ENCODE measurements around the gene CCDC195. TPM values are rescaled to one million over a fixed set of nuclear protein-coding genes. Genes with fewer than 3 reads are reported as not detected.

Gene CCDC195
- total and polyA plus RNA-seq, 4 donors, result not detected

DNA sequence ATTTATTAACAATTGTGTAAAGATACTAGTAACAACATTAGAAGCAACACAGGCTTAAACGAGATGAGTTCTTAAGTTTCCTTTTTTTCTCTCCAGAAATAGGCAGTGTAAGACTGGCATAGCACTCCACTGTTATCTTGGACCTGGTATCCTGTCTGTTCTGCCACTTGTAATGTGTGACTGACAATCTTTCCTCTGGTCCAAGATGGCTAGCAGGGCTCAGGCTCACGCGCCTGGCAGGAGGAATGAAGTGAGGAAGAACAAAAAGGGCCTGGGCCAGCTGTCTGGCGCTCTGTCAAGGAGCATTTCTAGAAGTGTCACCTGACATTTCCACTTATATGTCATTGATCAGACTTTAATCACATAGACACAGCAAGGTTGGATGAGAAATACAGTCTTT lies 31.6 kb upstream of the CCDC195 start:
- H3K9ac ChIP-seq (ENCODE audit: insufficient read depth in 1 of 2, low read length in 2 of 2), result no peak overlapping the region
- H3K4me1 ChIP-seq (ENCODE audit: control insufficient read depth in 5 of 5, insufficient read depth in 5 of 5, low read length in 5 of 5), result peaks cover 0 to 5% (median 0%) of the 10 kb centered on the region in 5 donors
- no peak overlapping the region for H3K4me3 ChIP-seq
- H3K9me3 ChIP-seq (ENCODE audit: control insufficient read depth in 4 of 4, insufficient read depth in 3 of 4, low read length in 3 of 4), result no peaks in the 10 kb centered on the region
- ATAC-seq (ENCODE audit: insufficient read depth, low FRiP score) (no peak), DNase-seq (no peak)
- no peak overlapping the region for H3K27ac ChIP-seq (ENCODE audit: low read depth in 1 of 2, low read length in 1 of 2)
- H3K27me3 ChIP-seq (ENCODE audit: control insufficient read depth in 3 of 3, insufficient read depth in 3 of 3, low read length in 2 of 3), result no peaks in the 10 kb centered on the region
- TF ChIP-seq, protein P1, sequence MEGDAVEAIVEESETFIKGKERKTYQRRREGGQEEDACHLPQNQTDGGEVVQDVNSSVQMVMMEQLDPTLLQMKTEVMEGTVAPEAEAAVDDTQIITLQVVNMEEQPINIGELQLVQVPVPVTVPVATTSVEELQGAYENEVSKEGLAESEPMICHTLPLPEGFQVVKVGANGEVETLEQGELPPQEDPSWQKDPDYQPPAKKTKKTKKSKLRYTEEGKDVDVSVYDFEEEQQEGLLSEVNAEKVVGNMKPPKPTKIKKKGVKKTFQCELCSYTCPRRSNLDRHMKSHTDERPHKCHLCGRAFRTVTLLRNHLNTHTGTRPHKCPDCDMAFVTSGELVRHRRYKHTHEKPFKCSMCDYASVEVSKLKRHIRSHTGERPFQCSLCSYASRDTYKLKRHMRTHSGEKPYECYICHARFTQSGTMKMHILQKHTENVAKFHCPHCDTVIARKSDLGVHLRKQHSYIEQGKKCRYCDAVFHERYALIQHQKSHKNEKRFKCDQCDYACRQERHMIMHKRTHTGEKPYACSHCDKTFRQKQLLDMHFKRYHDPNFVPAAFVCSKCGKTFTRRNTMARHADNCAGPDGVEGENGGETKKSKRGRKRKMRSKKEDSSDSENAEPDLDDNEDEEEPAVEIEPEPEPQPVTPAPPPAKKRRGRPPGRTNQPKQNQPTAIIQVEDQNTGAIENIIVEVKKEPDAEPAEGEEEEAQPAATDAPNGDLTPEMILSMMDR (IDR thresholded peaks at IDR 0.05; ENCODE audit: control extremely low read depth, extremely low read depth), result no peak
- 74 to 76% methylated on average over 4 of the region's 4 CpGs for WGBS, 2 donors
- no peaks in the 10 kb centered on the region for H3K36me3 ChIP-seq (ENCODE audit: control insufficient read depth in 4 of 4, insufficient read depth in 4 of 4, low read length in 4 of 4)

- WGBS, 2 donors, result 89 to 98% methylated on average over 1 of the region's 1 CpG
- H3K27me3 ChIP-seq (ENCODE audit: control insufficient read depth in 3 of 3, insufficient read depth in 3 of 3, low read length in 2 of 3), result no peaks in the 10 kb centered on the region
- H3K4me1 ChIP-seq (ENCODE audit: control insufficient read depth in 5 of 5, insufficient read depth in 5 of 5, low read length in 5 of 5), result no peaks in the 10 kb centered on the region
- H3K4me3 ChIP-seq, result no peak overlapping the region
- ATAC-seq (ENCODE audit: insufficient read depth, low FRiP score) (no peak), DNase-seq (no peak)
- no peaks in the 10 kb centered on the region for H3K36me3 ChIP-seq (ENCODE audit: control insufficient read depth in 4 of 4, insufficient read depth in 4 of 4, low read length in 4 of 4)
- no peak overlapping the region for H3K9ac ChIP-seq (ENCODE audit: insufficient read depth in 1 of 2, low read length in 2 of 2)
- TF ChIP-seq, protein P1 (IDR thresholded peaks at IDR 0.05; ENCODE audit: control extremely low read depth, extremely low read depth), result no peak
- H3K27ac ChIP-seq (ENCODE audit: low read depth in 1 of 2, low read length in 1 of 2), result no peak overlapping the region
- H3K9me3 ChIP-seq (ENCODE audit: control insufficient read depth in 4 of 4, insufficient read depth in 3 of 4, low read length in 3 of 4), result peaks cover 0 to 7% (median 4%) of the 10 kb centered on the region in 4 donors
Measured at GRCh38 chr2:224736227-224736626, 20.1 kb upstream of the CCDC195 start.

- DNase-seq, result no peak
- WGBS, 2 donors, result 40 to 59% methylated on average over 1 of the region's 1 CpG
- Histone ChIP-seq H3K27me3 (ENCODE audit: control insufficient read depth in 3 of 3, insufficient read depth in 3 of 3, low read length in 2 of 3) (no peaks in the 10 kb centered on the region), H3K4me1 (ENCODE audit: control insufficient read depth in 5 of 5, insufficient read depth in 5 of 5, low read length in 5 of 5) (no peaks in the 10 kb centered on the region), H3K36me3 (ENCODE audit: control insufficient read depth in 4 of 4, insufficient read depth in 4 of 4, low read length in 4 of 4) (no peaks in the 10 kb centered on the region), H3K27ac (ENCODE audit: low read depth in 1 of 2, low read length in 1 of 2) (no peak overlapping the region), H3K9me3 (ENCODE audit: control insufficient read depth in 4 of 4, insufficient read depth in 3 of 4, low read length in 3 of 4) (peaks cover 0 to 7% (median 4%) of the 10 kb centered on the region in 4 donors), H3K9ac (ENCODE audit: insufficient read depth in 1 of 2, low read length in 2 of 2) (no peak overlapping the region), H3K4me3 (no peak overlapping the region)
- TF ChIP-seq, protein P1 (IDR thresholded peaks at IDR 0.05; ENCODE audit: control extremely low read depth, extremely low read depth), result no peak
- no peak for ATAC-seq (ENCODE audit: insufficient read depth, low FRiP score)
Measured at GRCh38 chr2:224734949-224735348, 18.8 kb upstream of the CCDC195 start.

DNA sequence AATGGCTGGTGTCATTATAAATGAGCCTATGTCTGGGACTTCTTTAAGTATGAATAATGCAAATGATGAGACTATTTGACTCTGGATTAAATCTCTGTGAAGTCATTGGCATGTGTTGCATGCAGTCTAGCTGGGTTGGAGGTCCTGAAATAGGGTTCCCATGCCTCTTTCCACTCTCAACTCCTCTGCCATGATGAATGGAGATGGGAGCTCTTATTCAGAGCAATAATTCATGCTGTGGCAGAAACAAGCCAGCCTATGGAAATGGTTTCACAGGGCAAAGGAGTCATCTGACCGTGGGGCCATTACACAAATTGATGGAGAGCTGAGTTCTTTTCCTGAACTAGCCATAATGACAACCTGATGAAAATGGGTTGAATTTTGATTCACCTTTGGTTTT lies 15.5 kb upstream of the CCDC195 start:
- Histone ChIP-seq H3K9ac (ENCODE audit: insufficient read depth in 1 of 2, low read length in 2 of 2) (no peak overlapping the region), H3K27ac (ENCODE audit: low read depth in 1 of 2, low read length in 1 of 2) (no peak overlapping the region), H3K27me3 (ENCODE audit: control insufficient read depth in 3 of 3, insufficient read depth in 3 of 3, low read length in 2 of 3) (no peaks in the 10 kb centered on the region), H3K36me3 (ENCODE audit: control insufficient read depth in 4 of 4, insufficient read depth in 4 of 4, low read length in 4 of 4) (no peaks in the 10 kb centered on the region), H3K4me1 (ENCODE audit: control insufficient read depth in 5 of 5, insufficient read depth in 5 of 5, low read length in 5 of 5) (no peaks in the 10 kb centered on the region), H3K9me3 (ENCODE audit: control insufficient read depth in 4 of 4, insufficient read depth in 3 of 4, low read length in 3 of 4) (peaks cover 0 to 10% (median 5%) of the 10 kb centered on the region in 4 donors), H3K4me3 (no peak overlapping the region)
- WGBS, 2 donors, result 74% methylated on average over 1 of the region's 1 CpG
- TF ChIP-seq, protein P1 (IDR thresholded peaks at IDR 0.05; ENCODE audit: control extremely low read depth, extremely low read depth), result no peak
- ATAC-seq (ENCODE audit: insufficient read depth, low FRiP score), result no peak
- DNase-seq, result no peak
